ENCODE measurements around the gene ESPNL.

DNA sequence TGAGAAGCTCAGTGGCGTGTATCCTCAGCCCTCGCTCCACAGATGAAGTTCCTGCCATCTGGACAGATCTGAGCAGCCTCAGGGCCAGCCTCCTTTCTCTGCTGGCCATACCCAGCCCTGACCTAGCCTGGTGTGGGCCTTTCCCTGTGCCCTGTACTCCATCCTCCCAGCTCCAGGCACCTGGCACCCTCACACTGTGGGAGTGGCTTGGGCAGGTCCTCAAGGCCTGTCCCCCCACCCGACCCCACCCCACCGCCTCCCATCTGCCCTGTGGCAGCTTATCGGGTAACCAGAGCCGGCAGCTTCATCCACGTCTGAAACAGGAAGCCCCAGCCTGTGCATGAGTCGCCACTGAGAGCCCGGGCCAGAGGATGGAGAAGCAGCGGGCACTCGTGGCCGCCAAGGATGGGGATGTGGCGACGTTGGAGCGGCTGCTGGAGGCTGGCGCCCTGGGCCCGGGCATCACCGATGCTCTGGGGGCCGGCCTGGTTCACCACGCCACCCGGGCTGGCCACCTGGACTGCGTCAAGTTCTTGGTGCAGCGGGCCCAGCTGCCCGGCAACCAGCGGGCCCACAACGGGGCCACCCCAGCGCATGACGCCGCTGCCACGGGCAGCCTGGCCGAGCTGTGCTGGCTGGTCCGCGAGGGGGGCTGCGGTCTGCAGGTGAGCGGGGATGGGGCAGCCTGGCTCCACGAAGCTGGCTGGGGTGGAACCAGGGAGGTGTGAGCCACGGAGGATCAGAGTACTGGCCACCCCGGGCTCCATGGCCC lies at the start of gene ESPNL:
- TF ChIP-seq, protein P1, sequence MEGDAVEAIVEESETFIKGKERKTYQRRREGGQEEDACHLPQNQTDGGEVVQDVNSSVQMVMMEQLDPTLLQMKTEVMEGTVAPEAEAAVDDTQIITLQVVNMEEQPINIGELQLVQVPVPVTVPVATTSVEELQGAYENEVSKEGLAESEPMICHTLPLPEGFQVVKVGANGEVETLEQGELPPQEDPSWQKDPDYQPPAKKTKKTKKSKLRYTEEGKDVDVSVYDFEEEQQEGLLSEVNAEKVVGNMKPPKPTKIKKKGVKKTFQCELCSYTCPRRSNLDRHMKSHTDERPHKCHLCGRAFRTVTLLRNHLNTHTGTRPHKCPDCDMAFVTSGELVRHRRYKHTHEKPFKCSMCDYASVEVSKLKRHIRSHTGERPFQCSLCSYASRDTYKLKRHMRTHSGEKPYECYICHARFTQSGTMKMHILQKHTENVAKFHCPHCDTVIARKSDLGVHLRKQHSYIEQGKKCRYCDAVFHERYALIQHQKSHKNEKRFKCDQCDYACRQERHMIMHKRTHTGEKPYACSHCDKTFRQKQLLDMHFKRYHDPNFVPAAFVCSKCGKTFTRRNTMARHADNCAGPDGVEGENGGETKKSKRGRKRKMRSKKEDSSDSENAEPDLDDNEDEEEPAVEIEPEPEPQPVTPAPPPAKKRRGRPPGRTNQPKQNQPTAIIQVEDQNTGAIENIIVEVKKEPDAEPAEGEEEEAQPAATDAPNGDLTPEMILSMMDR (IDR thresholded peaks at IDR 0.05): no peak
- TF ChIP-seq POLR2AphosphoS5 (IDR thresholded peaks at IDR 0.05): no peak
- TF ChIP-seq POLR2A (IDR thresholded peaks at IDR 0.05): no peak
- TF ChIP-seq EP300 (IDR thresholded peaks at IDR 0.05; ENCODE audit: low read depth): no peak

All from transverse colon (tissue), 4 donors.